ENCODE results near the gene ARF6.
"Not testable (repeated sequence)": the region's sequence is repeated elsewhere in the genome, so short reads cannot be mapped to it uniquely, and the experiment has no call there.

The ARF6 gene

DNA sequence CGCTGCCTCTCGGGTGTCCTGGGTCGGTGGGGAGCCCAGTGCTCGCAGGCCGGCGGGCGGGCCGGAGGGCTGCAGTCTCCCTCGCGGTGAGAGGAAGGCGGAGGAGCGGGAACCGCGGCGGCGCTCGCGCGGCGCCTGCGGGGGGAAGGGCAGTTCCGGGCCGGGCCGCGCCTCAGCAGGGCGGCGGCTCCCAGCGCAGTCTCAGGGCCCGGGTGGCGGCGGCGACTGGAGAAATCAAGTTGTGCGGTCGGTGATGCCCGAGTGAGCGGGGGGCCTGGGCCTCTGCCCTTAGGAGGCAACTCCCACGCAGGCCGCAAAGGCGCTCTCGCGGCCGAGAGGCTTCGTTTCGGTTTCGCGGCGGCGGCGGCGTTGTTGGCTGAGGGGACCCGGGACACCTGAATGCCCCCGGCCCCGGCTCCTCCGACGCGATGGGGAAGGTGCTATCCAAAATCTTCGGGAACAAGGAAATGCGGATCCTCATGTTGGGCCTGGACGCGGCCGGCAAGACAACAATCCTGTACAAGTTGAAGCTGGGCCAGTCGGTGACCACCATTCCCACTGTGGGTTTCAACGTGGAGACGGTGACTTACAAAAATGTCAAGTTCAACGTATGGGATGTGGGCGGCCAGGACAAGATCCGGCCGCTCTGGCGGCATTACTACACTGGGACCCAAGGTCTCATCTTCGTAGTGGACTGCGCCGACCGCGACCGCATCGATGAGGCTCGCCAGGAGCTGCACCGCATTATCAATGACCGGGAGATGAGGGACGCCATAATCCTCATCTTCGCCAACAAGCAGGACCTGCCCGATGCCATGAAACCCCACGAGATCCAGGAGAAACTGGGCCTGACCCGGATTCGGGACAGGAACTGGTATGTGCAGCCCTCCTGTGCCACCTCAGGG is 679 bp downstream of the ARF6 start:
- peak; percentile 84 for DNase-seq (ENCODE audit: extremely low read depth, insufficient read length)
- no peak for TF ChIP-seq CTCF (IDR thresholded peaks at IDR 0.05; ENCODE audit: insufficient read depth, low read length, poor library complexity, severe bottlenecking)
- H3K27me3 ChIP-seq (replicated peaks; ENCODE audit: control insufficient read depth, insufficient read depth, low read length), result no peaks in the 10 kb centered on the region

GRCh38 chr14:49894214-49895107 is 1.6 kb downstream of the ARF6 start:
- H3K4me3 ChIP-seq (replicated peaks; ENCODE audit: low read depth, low read length), result peak overlapping the region; percentile 98
- H3K36me3 ChIP-seq (ENCODE audit: control insufficient read depth, insufficient read depth, low read length); DNase-seq (ENCODE audit: extremely low read depth, insufficient read length); H3K27me3 ChIP-seq (replicated peaks; ENCODE audit: control insufficient read depth, insufficient read depth, low read length): not testable (repeated sequence)

More for the DNA sequence above, 679 bp downstream of the ARF6 start:
- Histone ChIP-seq H3K36me3 (ENCODE audit: control insufficient read depth, insufficient read depth, low read length) (peaks cover 4% of the 10 kb centered on the region), H3K4me3 (replicated peaks; ENCODE audit: low read depth, low read length) (peak overlapping the region; percentile 98)

DNA sequence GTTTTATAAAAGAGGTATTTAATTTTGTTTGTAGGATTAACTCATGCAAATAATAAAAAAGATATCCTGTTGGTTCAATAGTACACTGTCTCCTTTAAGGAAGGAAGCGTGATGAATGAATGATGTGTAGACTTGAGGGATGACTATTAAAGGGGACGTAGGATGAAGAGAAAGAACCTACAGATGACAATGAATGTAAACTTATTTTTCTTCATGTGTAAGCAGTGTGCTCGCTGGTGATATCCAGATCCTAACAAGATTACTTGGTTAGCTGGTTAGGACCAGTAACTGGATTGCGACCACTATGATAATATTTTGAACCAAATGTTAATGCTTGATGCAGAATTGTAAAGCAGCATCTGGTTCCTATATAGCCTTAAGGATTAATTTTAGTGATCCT is 2.6 kb downstream of the ARF6 start:
- Histone ChIP-seq H3K27me3 (replicated peaks; ENCODE audit: control insufficient read depth, insufficient read depth, low read length) (no peaks in the 10 kb centered on the region), H3K36me3 (ENCODE audit: control insufficient read depth, insufficient read depth, low read length) (peaks cover 4% of the 10 kb centered on the region), H3K4me3 (replicated peaks; ENCODE audit: low read depth, low read length) (peak overlapping the region; percentile 98)
- no peak for TF ChIP-seq CTCF (IDR thresholded peaks at IDR 0.05; ENCODE audit: insufficient read depth, low read length, poor library complexity, severe bottlenecking)
- DNase-seq (ENCODE audit: extremely low read depth, insufficient read length), result no peak

- H3K36me3 ChIP-seq (ENCODE audit: control insufficient read depth, insufficient read depth, low read length); DNase-seq (ENCODE audit: extremely low read depth, insufficient read length); H3K27me3 ChIP-seq (replicated peaks; ENCODE audit: control insufficient read depth, insufficient read depth, low read length): not testable (repeated sequence)
- H3K4me3 ChIP-seq (replicated peaks; ENCODE audit: low read depth, low read length), result peak overlapping the region; percentile 98
Observed at GRCh38 chr14:49896272-49896671, 3.4 kb downstream of the ARF6 start.

DNA sequence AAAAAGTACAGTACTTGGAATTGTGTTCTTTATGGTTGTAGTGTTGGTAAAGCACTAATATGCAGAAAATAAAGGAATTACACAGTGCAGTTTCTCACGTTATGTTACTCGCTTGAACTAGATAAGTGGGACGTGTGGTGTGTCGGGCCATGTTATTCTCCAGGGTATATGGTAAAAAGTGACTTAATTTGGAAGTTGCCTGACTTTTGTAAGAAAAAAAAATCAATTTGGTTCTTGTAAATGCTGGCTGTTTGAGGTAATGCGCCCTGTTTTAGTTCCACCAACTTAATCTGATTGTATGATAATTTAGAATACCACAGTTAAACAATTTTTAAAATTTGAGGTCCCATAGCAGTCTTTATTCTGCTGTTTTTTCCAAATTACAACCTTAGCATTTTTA is 4.1 kb downstream of the ARF6 start:
- Histone ChIP-seq H3K27me3 (replicated peaks; ENCODE audit: control insufficient read depth, insufficient read depth, low read length) (no peaks in the 10 kb centered on the region), H3K4me3 (replicated peaks; ENCODE audit: low read depth, low read length) (peak overlapping the region; percentile 98), H3K36me3 (ENCODE audit: control insufficient read depth, insufficient read depth, low read length) (peaks cover 4% of the 10 kb centered on the region)
- no peak for TF ChIP-seq CTCF (IDR thresholded peaks at IDR 0.05; ENCODE audit: insufficient read depth, low read length, poor library complexity, severe bottlenecking)
- no peak for DNase-seq (ENCODE audit: extremely low read depth, insufficient read length)

DNA sequence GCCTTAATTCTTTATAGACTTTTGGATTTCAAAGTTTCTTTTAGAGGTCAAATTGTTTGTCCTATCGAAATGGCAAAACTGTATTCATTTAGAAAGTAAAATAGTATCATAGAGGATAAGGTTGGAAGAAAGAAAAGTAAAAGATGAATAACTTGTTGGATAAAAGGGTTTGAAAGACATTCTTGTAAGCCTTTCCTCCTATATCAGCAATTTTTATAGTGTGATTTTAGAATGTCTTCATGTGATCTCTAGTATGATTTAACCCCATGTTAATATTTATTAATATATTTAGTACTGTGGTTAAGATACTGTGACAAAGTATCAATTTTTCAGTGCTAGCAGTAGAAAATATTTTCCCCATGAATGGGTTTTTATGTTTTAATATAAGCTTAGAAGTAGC is 4.5 kb downstream of the ARF6 start:
- H3K4me3 ChIP-seq (replicated peaks; ENCODE audit: low read depth, low read length), result peak overlapping the region; percentile 98; the same call in 1 of the 2 replicates
- peaks cover 4% of the 10 kb centered on the region for H3K36me3 ChIP-seq (ENCODE audit: control insufficient read depth, insufficient read depth, low read length)
- no peaks in the 10 kb centered on the region for H3K27me3 ChIP-seq (replicated peaks; ENCODE audit: control insufficient read depth, insufficient read depth, low read length)
- no peak for DNase-seq (ENCODE audit: extremely low read depth, insufficient read length)
- TF ChIP-seq CTCF (IDR thresholded peaks at IDR 0.05; ENCODE audit: insufficient read depth, low read length, poor library complexity, severe bottlenecking), result no peak
